Natural killer cell treated with Interleukin-12 subunit alpha and Interleukin-12 subunit beta and Interleukin-15 and Interleukin-18, amount 100 ng/mL, for 72 hours (primary cell): ENCODE measurements around the gene IVL. TPM values are rescaled to one million over a fixed set of nuclear protein-coding genes. Genes with fewer than 3 reads are reported as not detected.
A peak's percentile ranks its signal among the peaks of the same experiment; 100 is the strongest.

Source experiments
- ATAC-seq, 2 donors: fragments of 150-1000 bp; cut with Tn5 transposase in 1 of 2; sonication (Bioruptor Pico), chemical (Tn5 transposase) in 1 of 2; 2 replicates each; pipeline ENCODE4 v1.10.0; 2021
- DNase-seq: peaks from one replicate; pipeline ENCODE4 v3.0.0; 2022; ENCODE audit warnings: low spot score
- H3K27ac Mint-ChIP-seq, 2 donors: 1 replicate in 1 of 2; 2 replicates in 1 of 2; pipeline ENCODE4 v1.8.0; 2022; ENCODE audit warnings: mixed read lengths in 2 of 2, mild to moderate bottlenecking in 1 of 2, moderate library complexity in 1 of 2
- H3K27me3 Mint-ChIP-seq, 2 donors: 1 replicate in 1 of 2; 2 replicates in 1 of 2; pipeline ENCODE4 v1.8.0; 2022; ENCODE audit warnings: mixed read lengths in 2 of 2
- H3K36me3 Mint-ChIP-seq: one replicate; pipeline ENCODE4 v1.8.0; 2022; ENCODE audit warnings: mixed read lengths
- H3K4me1 Mint-ChIP-seq, 2 donors: 1 replicate in 1 of 2; 2 replicates in 1 of 2; pipeline ENCODE4 v1.8.0; 2022; ENCODE audit warnings: low read depth in 2 of 2, mixed read lengths in 2 of 2, mild to moderate bottlenecking in 1 of 2
- H3K4me3 Mint-ChIP-seq: one replicate; pipeline ENCODE4 v1.8.0; 2022; ENCODE audit warnings: mixed read lengths
- H3K9me3 Mint-ChIP-seq: 2 replicates; pipeline ENCODE4 v1.8.0; 2022; ENCODE audit warnings: mixed read lengths
- total RNA-seq, 2 donors: library from RNA; stranded (reverse); gene quantifications; one replicate each; pipeline ENCODE4 v1.2.3, GENCODE V29; 2022

The IVL gene
- total RNA-seq = not detected

DNA sequence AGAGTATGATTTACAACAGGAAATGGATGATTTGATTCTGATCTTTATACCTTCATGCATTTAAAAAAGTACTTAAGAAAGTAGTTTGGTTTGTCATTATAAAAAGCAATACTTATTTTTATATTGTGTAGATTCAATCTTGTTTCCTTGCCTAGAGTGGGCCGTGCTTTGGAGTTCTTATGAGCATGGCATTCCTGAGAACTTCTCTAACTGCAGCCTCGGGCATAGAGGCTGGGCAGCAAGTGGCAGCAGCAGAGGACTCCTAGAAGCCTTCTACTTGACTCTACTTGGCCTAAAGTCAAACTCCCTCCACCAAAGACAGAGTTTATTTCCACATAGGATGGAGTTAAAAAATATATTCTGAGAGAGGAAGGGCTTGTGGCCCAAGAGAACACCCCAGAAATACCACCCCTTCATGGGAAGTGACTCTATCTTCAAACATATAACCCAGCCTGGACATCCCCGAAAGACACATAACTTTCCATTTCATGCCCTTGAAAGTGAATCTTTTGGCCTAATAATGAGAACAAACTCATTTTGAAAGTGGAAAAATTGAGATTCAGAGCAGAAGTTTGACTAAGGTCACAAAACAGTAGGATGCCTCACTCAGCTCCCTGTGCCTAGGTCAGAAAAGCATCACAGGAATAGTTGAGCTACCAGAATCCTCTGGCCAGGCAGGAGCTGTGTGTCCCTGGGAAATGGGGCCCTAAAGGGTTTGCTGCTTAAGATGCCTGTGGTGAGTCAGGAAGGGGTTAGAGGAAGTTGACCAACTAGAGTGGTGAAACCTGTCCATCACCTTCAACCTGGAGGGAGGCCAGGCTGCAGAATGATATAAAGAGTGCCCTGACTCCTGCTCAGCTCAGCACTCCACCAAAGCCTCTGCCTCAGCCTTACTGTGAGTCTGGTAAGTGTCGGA is at the start of gene IVL:
Gene IVL (plus strand): TSS at position 861 of the 916 bp plus-strand sequence. CDS start 1,252 bp downstream, outside the sequence.
- DNase-seq = no peak
- Mint-ChIP-seq H3K9me3 (no peaks in the 10 kb centered on the region), H3K4me3 (no peak within 1 kb of the TSS), H3K4me1 (peaks cover 9 to 14% of the 10 kb centered on the region in 2 donors), H3K27ac (no peak within 1 kb of the TSS), H3K36me3 (no peaks in the 10 kb centered on the region), H3K27me3 (peaks cover 23 to 28% of the 10 kb centered on the region in 2 donors)
- ATAC-seq = no peak

DNA sequence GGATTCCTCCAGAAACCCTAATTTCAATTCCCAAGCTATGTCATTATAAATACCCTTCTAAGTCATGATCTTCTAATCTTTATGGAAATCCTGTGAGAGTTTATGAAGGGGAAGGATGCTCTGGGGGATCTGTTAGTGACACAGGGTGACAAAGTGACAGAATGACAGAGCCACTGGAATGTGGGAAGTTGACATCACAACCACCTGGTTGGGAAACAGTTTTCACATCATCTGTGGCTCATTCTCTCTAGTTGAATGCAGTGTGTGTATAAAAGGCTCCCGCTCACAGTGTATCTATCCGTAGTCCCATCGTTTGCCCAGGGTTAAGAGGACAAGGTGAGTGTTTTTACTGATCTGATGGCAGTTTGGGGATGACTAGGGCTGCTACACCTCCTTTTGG is 48.6 kb upstream of the IVL start, which contains the start of gene LCE7A:
Gene LCE7A (plus strand): TSS at position 301 of the 400 bp plus-strand sequence. CDS start 702 bp downstream, outside the sequence.
- Mint-ChIP-seq H3K9me3 (no peaks in the 10 kb centered on the region), H3K27me3 (peaks cover 16 to 19% of the 10 kb centered on the region in 2 donors), H3K4me3 (no peak within 1 kb of the TSS), H3K4me1 (no peaks in the 10 kb centered on the region), H3K36me3 (no peaks in the 10 kb centered on the region), H3K27ac (no peak within 1 kb of the TSS)
- ATAC-seq (no peak), DNase-seq (no peak)

- no peak overlapping the region for H3K27ac Mint-ChIP-seq
- no peak overlapping the region for H3K4me3 Mint-ChIP-seq
- H3K9me3 Mint-ChIP-seq = no peaks in the 10 kb centered on the region
- H3K36me3 Mint-ChIP-seq = no peaks in the 10 kb centered on the region
- H3K4me1 Mint-ChIP-seq = no peaks in the 10 kb centered on the region
- ATAC-seq (no peak), DNase-seq (no peak)
- H3K27me3 Mint-ChIP-seq = peaks cover 16 to 19% of the 10 kb centered on the region in 2 donors
Measured at GRCh38 chr1:152860129-152860528, 48.2 kb upstream of the IVL start.

DNA sequence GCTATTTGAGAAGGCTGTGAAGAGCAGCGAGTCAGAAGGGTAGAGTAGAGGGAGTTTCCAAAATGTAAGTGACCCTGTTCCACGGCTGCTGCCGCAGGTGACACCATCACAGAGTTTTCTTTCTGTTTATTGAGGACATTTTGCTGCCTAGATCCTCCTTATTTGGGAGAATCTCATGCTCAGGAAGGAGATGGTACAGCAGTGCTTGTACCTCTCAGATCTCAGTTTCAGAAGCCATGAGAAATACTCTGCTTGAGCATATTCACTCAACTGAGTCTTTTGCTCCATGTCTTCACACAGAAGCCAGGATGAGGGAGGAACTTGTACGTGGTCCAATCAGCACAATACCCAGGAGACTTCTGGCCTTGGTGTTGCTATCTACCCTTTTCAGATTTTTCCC is 47.0 kb upstream of the IVL start:
- Mint-ChIP-seq H3K27ac (no peak overlapping the region), H3K4me1 (no peaks in the 10 kb centered on the region), H3K4me3 (no peak overlapping the region), H3K27me3 (peaks cover 16 to 19% of the 10 kb centered on the region in 2 donors), H3K36me3 (no peaks in the 10 kb centered on the region), H3K9me3 (no peaks in the 10 kb centered on the region)
- ATAC-seq = no peak
- no peak for DNase-seq

- Mint-ChIP-seq H3K4me1 (no peaks in the 10 kb centered on the region), H3K27ac (no peak overlapping the region), H3K4me3 (no peak overlapping the region), H3K27me3 (peaks cover 5 to 10% of the 10 kb centered on the region in 2 donors), H3K9me3 (no peaks in the 10 kb centered on the region), H3K36me3 (no peaks in the 10 kb centered on the region)
- DNase-seq = no peak
- no peak for ATAC-seq
Measured at GRCh38 chr1:152864443-152864842, 43.9 kb upstream of the IVL start.

DNA sequence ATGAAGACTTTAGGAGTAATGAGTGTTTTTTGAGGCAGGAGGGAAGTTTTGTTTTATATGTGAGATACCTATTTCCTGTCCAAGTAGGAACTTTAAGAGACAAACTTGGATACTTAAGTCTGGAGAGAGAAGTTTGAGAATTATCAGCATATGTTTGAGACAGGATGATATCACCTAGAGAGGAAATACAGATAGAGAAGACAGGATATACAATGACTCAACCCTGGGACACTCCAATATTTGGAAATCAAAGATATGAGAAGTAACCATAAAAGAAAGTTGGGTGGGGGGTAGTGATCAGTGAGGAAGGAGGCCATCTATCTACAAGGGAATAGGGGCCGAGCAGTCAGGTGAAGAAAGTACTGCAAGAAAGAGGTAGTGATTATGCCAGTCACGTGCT is 42.0 kb upstream of the IVL start:
- no peak overlapping the region for H3K27ac Mint-ChIP-seq
- no peaks in the 10 kb centered on the region for H3K4me1 Mint-ChIP-seq
- no peaks in the 10 kb centered on the region for H3K9me3 Mint-ChIP-seq
- no peaks in the 10 kb centered on the region for H3K36me3 Mint-ChIP-seq
- peaks cover 2% of the 10 kb centered on the region in 2 donors for H3K27me3 Mint-ChIP-seq
- no peak for ATAC-seq
- DNase-seq = no peak
- H3K4me3 Mint-ChIP-seq = no peak overlapping the region

DNA sequence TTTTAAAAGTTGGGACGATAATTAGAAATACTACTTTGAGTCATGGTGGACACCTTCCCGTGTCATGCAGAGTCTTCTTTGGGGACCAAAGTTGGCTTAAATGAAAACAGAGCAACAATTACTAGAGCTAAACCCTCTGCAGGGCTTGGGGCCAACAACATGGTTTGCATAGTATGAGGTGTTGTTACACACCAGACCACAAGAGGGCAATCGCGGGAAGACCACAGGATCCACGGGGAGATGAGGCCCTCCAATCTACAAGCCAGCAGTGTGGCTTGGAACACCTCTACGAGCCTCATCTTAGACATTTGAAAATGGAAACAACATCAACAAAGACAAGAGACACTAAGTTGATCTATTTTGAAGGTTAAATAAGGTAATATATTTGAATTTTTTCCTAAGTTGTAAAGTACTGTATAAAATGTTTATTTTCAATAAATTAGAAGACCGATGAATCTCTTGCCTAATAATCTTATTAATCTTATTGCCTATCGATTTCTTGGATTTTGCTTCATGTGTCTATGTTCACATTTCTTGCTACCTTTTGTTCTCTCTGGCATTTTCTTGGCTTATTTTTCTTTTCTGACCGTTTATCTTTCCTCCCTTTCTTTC is 38.4 kb upstream of the IVL start:
- DNase-seq (peak; percentile 68), ATAC-seq (peak; percentile 53 to 77)
- Mint-ChIP-seq H3K27me3 (peaks cover 5 to 10% of the 10 kb centered on the region in 2 donors), H3K9me3 (no peaks in the 10 kb centered on the region), H3K36me3 (no peaks in the 10 kb centered on the region), H3K27ac (no peak overlapping the region), H3K4me3 (no peak overlapping the region), H3K4me1 (no peaks in the 10 kb centered on the region)

DNA sequence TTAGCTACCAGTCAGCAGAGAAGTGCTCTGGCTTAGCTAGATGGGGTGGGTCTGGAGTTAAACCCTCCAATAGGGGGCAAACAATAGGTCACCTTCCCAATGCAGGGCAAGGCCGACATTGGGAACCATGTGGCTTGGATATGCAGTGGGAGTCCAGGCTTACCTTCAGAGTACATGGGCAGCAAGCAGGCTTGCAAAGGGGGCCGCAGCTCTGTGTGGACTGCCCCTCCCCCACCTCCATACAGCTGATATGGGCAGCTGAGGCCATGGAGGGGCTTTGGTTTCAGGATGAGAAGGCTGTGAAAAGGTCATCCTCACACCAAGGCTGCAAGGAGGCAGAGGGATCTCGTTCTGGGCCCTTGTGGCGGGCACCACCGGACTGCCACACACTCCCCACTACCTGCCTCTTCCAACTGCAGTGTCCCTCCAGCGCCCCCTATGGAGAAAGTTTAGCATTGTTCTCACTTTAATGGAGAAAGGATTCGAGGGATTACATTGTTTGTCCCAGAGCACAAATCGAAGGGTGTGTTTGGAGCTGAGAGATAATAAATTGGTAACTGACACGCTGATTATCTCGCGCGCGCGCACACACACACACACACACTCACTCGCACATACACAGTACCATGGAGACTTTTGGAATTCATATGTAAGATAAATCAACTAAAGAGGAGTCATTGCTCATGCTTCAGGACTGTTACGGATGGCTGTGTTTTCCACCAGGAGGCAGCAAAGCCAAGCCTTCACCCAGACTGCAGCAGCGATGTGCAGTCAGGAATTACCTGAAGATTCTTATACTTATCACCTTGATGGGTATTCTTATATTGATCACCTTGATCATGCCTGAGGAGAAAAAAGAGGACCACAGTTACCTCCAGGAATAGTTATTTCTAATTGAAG is 37.3 kb upstream of the IVL start:
- Mint-ChIP-seq H3K27me3 (peaks cover 10 to 19% of the 10 kb centered on the region in 2 donors), H3K4me1 (no peaks in the 10 kb centered on the region), H3K9me3 (no peaks in the 10 kb centered on the region), H3K4me3 (no peak overlapping the region), H3K27ac (no peak overlapping the region), H3K36me3 (no peaks in the 10 kb centered on the region)
- DNase-seq (no peak), ATAC-seq (no peak)

DNA sequence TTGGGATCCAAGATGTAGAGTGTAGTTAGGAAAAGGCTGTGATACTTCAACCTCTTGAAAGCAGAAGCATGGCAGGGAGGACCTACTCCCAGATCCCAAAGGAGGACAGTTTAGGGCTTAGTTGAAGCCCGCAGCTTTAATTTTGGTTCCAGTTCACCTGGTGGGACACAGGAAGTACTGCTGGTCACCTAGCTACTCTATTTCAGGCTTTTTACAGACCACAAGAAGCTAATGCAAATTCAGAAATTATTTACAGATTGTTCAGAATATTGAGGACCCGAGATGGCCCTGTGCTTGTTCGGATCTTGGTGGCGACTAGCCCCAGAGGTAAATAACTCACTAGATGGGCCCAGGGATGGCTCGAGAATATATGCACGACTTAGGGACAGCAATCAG is 36.6 kb upstream of the IVL start:
- H3K27ac Mint-ChIP-seq = no peak overlapping the region
- H3K4me1 Mint-ChIP-seq = no peaks in the 10 kb centered on the region
- no peak overlapping the region for H3K4me3 Mint-ChIP-seq
- H3K36me3 Mint-ChIP-seq = no peaks in the 10 kb centered on the region
- peaks cover 13 to 19% of the 10 kb centered on the region in 2 donors for H3K27me3 Mint-ChIP-seq
- DNase-seq (no peak), ATAC-seq (no peak)
- H3K9me3 Mint-ChIP-seq = no peaks in the 10 kb centered on the region

GRCh38 chr1:152873495-152873894 is 34.9 kb upstream of the IVL start:
- Mint-ChIP-seq H3K4me3 (no peak overlapping the region), H3K4me1 (no peaks in the 10 kb centered on the region), H3K9me3 (no peaks in the 10 kb centered on the region), H3K36me3 (no peaks in the 10 kb centered on the region), H3K27me3 (peaks cover 21 to 31% of the 10 kb centered on the region in 2 donors), H3K27ac (no peak overlapping the region)
- DNase-seq (no peak), ATAC-seq (no peak)

GRCh38 chr1:152876827-152877226 is 31.5 kb upstream of the IVL start:
- Mint-ChIP-seq H3K4me3 (no peak overlapping the region), H3K27ac (no peak overlapping the region), H3K36me3 (no peaks in the 10 kb centered on the region), H3K4me1 (no peaks in the 10 kb centered on the region), H3K27me3 (peaks cover 22 to 28% of the 10 kb centered on the region in 2 donors), H3K9me3 (no peaks in the 10 kb centered on the region)
- no peak for DNase-seq
- ATAC-seq = no peak

- no peaks in the 10 kb centered on the region for H3K9me3 Mint-ChIP-seq
- no peak for DNase-seq
- ATAC-seq = no peak
Measured at GRCh38 chr1:152878042-152878441, 30.3 kb upstream of the IVL start, which contains the start of gene SMCP. Gene SMCP (plus strand): TSS chr1:152878322. CDS start chr1:152884423, 6,101 bp downstream.

DNA sequence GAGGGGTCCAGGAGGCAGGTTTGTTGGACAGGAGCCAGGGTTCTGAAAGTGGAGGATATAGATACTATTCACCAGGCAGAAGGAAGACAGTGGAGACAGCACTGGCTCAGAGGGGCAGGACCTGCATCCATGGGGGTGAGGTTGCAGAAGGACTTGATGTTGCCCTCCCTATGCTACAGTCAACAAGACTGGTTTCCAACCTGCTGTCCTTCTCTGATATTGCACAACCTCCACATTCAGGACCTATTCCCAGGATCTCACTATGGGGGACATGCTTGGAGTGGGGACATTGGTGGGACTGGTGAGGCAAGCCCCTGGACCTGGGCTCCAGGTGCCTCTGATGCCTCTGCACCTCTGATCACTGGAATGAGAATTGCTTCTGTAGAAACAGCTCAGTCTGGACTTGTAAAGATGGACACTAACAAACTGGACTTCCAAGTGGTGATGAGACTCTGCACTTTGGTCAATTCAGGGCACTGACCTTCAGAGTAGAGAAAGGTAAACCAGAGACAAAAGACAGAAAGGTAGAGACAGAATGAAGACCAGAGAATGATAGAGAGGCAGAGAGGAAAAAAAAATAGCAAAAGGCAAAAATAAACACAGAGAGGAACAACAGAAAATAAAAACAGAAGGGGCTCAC is 28.7 kb upstream of the IVL start:
- Mint-ChIP-seq H3K4me3 (no peak overlapping the region), H3K36me3 (no peaks in the 10 kb centered on the region), H3K27ac (no peak overlapping the region), H3K27me3 (peaks cover 25 to 27% of the 10 kb centered on the region in 2 donors), H3K4me1 (no peaks in the 10 kb centered on the region), H3K9me3 (no peaks in the 10 kb centered on the region)
- DNase-seq (no peak), ATAC-seq (no peak)

More at GRCh38 chr1:152878042-152878441, 30.3 kb upstream of the IVL start, which contains the start of gene SMCP:
- Mint-ChIP-seq H3K27me3 (peaks cover 22 to 27% of the 10 kb centered on the region in 2 donors), H3K36me3 (no peaks in the 10 kb centered on the region), H3K4me3 (no peak within 1 kb of the TSS), H3K27ac (no peak within 1 kb of the TSS), H3K4me1 (no peaks in the 10 kb centered on the region)
